ENCODE measurements around the gene TMCO1.

Gene TMCO1

DNA sequence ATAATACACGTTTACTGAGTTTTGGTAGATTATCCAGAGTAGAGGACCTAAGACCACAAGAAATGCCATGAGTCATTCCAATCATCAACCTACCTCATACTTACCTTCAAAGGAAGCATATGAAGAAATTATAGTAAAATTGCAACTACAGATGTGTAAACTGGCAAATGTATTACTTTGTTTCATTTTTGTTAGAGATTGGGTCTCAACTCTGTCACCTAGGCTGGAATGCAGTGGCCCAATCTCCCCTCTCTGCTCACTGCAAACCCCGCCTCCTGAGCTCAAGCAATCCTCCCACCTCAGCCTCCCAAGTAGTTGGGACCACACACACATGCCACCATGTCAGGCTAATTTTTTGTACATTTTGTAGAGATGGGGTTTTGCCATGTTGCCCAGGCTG, 5.2 kb downstream of the TMCO1 start:
- no peak overlapping the region for H3K4me3 ChIP-seq (replicated peaks; ENCODE audit: low read depth, low read length)

DNA sequence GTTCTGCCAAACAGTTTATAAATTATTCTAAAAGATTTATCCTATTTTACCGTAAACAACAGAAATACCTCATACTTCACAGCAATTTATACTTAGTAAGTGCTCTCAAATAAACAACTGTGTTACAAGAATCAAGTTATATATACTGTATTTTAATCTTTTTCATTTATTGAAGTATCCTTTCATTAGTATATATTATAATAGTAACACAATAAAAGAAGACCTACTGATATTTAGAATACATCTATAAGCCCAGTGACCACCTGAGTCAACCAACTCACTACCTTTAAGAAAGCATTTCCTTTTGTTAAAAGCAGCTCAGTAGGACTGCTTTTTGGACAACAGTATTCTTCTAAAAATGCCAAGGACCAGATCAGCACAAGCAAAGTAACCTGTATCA, 5.9 kb downstream of the TMCO1 start:
- H3K4me3 ChIP-seq (replicated peaks; ENCODE audit: low read depth, low read length), result no peak overlapping the region
- TF ChIP-seq, protein P1, sequence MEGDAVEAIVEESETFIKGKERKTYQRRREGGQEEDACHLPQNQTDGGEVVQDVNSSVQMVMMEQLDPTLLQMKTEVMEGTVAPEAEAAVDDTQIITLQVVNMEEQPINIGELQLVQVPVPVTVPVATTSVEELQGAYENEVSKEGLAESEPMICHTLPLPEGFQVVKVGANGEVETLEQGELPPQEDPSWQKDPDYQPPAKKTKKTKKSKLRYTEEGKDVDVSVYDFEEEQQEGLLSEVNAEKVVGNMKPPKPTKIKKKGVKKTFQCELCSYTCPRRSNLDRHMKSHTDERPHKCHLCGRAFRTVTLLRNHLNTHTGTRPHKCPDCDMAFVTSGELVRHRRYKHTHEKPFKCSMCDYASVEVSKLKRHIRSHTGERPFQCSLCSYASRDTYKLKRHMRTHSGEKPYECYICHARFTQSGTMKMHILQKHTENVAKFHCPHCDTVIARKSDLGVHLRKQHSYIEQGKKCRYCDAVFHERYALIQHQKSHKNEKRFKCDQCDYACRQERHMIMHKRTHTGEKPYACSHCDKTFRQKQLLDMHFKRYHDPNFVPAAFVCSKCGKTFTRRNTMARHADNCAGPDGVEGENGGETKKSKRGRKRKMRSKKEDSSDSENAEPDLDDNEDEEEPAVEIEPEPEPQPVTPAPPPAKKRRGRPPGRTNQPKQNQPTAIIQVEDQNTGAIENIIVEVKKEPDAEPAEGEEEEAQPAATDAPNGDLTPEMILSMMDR (IDR thresholded peaks at IDR 0.05; ENCODE audit: low read depth, low read length, missing control alignments), result no peak
- no peak for DNase-seq (ENCODE audit: extremely low read depth, low read depth)

More for the DNA sequence above, 5.2 kb downstream of the TMCO1 start:
- DNase-seq (ENCODE audit: extremely low read depth, low read depth), result no peak
- TF ChIP-seq, protein P1 (IDR thresholded peaks at IDR 0.05; ENCODE audit: low read depth, low read length, missing control alignments), result no peak

DNA sequence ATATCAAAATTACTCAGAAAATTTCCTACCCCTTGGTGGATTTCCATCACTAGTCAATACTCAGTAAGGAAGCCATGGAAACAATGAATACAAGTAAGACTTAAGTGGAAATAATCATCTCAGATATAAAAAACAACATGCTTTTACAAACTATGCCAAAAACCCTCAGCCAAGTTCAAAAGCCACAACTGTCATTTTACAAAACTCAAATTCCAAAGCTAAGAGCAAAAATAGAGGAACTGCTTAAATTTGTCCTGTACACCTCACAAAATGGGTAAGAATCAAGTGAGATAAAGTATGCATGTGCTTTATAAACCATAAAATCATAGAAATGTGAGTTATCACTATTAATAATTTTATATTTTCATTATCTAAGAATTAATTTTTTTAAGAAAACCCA, 9.6 kb downstream of the TMCO1 start:
- TF ChIP-seq, protein P1 (IDR thresholded peaks at IDR 0.05; ENCODE audit: low read depth, low read length, missing control alignments), result no peak
- no peak overlapping the region for H3K4me3 ChIP-seq (replicated peaks; ENCODE audit: low read depth, low read length)
- no peak for DNase-seq (ENCODE audit: extremely low read depth, low read depth)

DNA sequence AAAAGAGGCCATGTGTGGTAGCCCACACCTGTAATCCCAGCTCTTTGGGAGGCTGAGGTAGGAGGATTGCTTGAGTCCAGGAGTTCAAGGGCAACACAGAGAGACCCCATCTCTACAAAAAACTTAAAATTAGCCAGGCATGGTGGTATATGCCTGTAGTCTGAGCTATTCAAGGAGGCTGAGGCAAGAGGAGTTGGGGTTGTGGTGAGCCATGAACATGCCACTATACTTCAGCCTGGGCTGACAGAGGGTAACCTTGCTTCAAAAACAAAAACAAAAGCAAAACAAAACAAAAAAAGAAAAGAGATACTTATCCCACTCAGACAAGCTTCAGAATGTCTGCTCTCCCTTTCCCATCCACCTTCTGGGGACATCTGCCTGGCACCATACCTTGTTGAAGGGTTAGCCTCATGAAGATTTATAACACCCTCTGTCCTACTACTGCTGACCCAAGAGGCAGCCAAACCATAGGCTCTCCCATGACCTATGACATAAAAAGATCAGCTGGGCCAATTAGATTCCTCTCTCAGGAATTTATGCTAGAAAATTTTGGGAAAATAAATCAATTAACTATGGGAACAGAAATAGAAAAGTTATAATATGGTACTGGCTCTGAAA, 13.2 kb downstream of the TMCO1 start:
- TF ChIP-seq, protein P1 (IDR thresholded peaks at IDR 0.05; ENCODE audit: low read depth, low read length, missing control alignments), result no peak
- H3K4me3 ChIP-seq (replicated peaks; ENCODE audit: low read depth, low read length), result no peak overlapping the region
- DNase-seq (ENCODE audit: extremely low read depth, low read depth), result no peak

DNA sequence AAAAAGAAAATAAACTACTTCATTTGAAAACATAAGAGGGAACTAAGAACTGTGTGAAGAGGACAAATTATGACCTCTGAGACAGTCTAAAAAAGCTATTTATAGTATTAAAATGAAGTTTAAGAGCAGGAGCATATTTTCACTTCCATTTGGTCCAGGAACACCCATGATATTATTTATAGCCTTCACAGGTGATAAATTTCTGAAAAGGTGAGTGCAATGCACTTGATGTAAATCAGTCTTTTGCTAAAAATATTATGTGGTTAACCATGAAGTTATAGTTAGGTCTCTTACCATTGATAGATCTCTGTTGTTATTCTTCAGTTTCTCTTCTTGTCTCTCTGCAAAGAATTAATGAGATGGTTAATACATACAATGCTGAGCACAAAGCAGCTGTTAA, 14.7 kb downstream of the TMCO1 start:
- TF ChIP-seq, protein P1 (IDR thresholded peaks at IDR 0.05; ENCODE audit: low read depth, low read length, missing control alignments), result no peak
- no peak for DNase-seq (ENCODE audit: extremely low read depth, low read depth)
- H3K4me3 ChIP-seq (replicated peaks; ENCODE audit: low read depth, low read length), result no peak overlapping the region

DNA sequence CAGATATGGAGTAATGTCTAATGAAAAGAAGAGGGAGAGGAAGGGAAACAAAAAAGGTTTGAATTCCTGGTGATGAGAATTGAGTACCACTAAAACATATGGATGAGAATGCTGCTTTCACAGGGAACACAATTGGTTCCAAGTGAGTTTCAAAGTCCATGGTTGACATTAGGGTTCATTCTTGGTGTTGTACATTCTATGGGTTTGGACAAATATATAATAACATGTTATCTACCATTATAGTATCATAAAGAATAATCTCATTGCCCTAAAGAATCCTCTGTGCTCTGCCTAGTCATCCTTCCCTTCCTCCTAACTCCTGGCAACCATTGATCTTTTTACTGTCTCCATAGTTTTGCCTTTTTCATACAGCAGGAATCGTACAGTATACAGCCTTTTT, 20.1 kb downstream of the TMCO1 start:
- TF ChIP-seq, protein P1 (IDR thresholded peaks at IDR 0.05; ENCODE audit: low read depth, low read length, missing control alignments), result no peak
- H3K4me3 ChIP-seq (replicated peaks; ENCODE audit: low read depth, low read length), result no peak overlapping the region
- no peak for DNase-seq (ENCODE audit: extremely low read depth, low read depth)

All from HFF-Myc (cell line).